NCI-H748 treated with DMSO at 0.1 percent for 48 hours (cell line): ENCODE measurements around the gene TESMIN.

Source experiments
- DNase-seq: peaks from one replicate; lab custom pipeline; 2025; lab: John Stamatoyannopoulos, UW

TESMIN gene

GRCh38 chr11:68660066-68660810 lies 91.1 kb downstream of the TESMIN start:
- DNase-seq: no peak

GRCh38 chr11:68659158-68659921 lies 92.0 kb downstream of the TESMIN start:
- peak; percentile 96 for DNase-seq

- DNase-seq: no peak
These were observed 92.7 kb downstream of the TESMIN start for GRCh38 chr11:68658661-68659060.

- no peak for DNase-seq
These were observed 93.2 kb downstream of the TESMIN start for GRCh38 chr11:68658097-68658496.
